GM12891 (cell line): ENCODE data around the gene MICA.
A peak's percentile ranks its signal among the peaks of the same experiment; 100 is the strongest.

ENCODE experiments used
- PAX5 ChIP-seq: IDR thresholded peaks from 2 replicates; pipeline ENCODE4 v1.6.1; 2011; ENCODE audit warnings: low read length, moderate library complexity, mild to moderate bottlenecking; ENCODE audit not compliant: insufficient read depth, severe bottlenecking
- POLR2A ChIP-seq: IDR thresholded peaks from 2 replicates; pipeline ENCODE4 v1.6.1; 2011; ENCODE audit warnings: low read depth, low read length, control low read depth
- POLR2AphosphoS5 ChIP-seq: IDR thresholded peaks from 2 replicates; pipeline ENCODE4 v1.6.1; 2011; ENCODE audit warnings: low read depth, low read length, control low read depth
- POU2F2 ChIP-seq: IDR thresholded peaks from 2 replicates; pipeline ENCODE4 v1.6.1; 2011; ENCODE audit warnings: low read depth, mild to moderate bottlenecking, control low read depth, low read length, moderate library complexity
- TAF1 ChIP-seq: IDR thresholded peaks from 2 replicates; pipeline ENCODE4 v1.6.1; 2011; ENCODE audit warnings: low read depth, low read length, control low read depth

GRCh38 chr6:31356946-31357466 lies 46.4 kb upstream of the MICA start, which contains the start of gene HLA-B:
- TF ChIP-seq POLR2A (peak; percentile 98), POLR2AphosphoS5 (peak; percentile 99), POU2F2 (peak; percentile 83), TAF1 (peak; percentile 96), PAX5 (no peak)
